ENCODE results near the gene TIMP4. TPM values are rescaled to one million over a fixed set of nuclear protein-coding genes. Genes with fewer than 3 reads are reported as not detected.

Gene TIMP4
- total RNA-seq: not detected
- not detected for polyA plus RNA-seq

DNA sequence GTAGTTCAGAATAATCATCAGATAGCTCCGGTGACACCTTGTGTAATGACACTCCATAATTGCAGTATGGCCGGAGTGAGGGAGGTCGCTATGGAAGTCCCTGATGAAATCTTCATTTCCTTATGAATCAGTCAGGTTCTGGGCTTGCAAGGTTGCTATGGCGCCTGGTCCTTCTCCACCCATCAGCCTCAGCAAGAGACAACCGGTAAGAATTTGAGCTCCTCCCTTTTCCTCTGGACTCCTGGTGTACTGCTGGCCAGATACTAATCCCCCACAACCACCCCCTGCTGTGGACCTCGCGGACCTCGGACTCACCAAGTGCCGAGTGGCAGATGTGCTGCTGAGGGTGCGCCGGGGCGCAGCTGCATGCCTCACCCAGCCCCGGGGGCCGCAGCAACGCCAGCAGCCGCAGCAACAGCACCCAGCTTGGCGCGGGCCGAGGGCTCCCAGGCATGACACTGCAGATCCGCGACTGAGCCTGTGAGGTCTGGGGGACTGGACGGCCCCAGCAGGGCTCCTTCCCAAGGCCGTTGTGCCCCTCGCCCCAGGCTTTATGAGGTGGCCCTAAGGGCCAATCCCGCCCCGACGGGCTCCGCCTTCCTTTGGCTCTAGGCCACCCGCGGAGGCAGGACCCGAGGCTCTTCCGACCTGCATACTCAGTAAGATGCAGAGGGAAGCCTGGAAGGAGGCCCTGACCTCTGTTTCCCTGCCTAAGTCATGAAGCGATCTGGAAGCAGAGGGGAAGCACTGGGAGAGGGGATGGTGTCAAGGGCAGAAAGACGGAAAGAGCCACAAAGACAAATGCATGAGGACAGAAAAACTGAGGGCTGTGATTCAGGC, at the start of gene TIMP4:
TSS of gene TIMP4 (minus strand) at position 526 of the 840 bp plus-strand sequence. CDS start at position 454, 72 bp downstream.
- Histone ChIP-seq H3K4me1 (ENCODE audit: insufficient read depth, low read length) (no peaks in the 10 kb centered on the region), H3K27ac (ENCODE audit: low read depth, low read length) (no peak within 1 kb of the TSS), H3K4me3 (ENCODE audit: low read length) (no peak within 1 kb of the TSS), H3K9me3 (ENCODE audit: low read length) (no peaks in the 10 kb centered on the region), H3K36me3 (ENCODE audit: insufficient read depth, low read length) (no peaks in the 10 kb centered on the region), H3K27me3 (ENCODE audit: insufficient read depth, low read length, poor library complexity, severe bottlenecking) (no peaks in the 10 kb centered on the region)
- no peaks in the 10 kb centered on the region for H3K36me3 Mint-ChIP-seq
- ChIA-PET CTCF (no interaction called here), POLR2A (no interaction called here)
- no peak within 1 kb of the TSS for H3K4me3 Mint-ChIP-seq
- peaks cover 14 to 38% of the 10 kb centered on the region in 2 donors for H3K27me3 Mint-ChIP-seq
- no peak within 1 kb of the TSS for H3K27ac Mint-ChIP-seq
- no peaks in the 10 kb centered on the region for H3K9me3 Mint-ChIP-seq
- DNase-seq: no peak
- no peaks in the 10 kb centered on the region for H3K4me1 Mint-ChIP-seq

DNA sequence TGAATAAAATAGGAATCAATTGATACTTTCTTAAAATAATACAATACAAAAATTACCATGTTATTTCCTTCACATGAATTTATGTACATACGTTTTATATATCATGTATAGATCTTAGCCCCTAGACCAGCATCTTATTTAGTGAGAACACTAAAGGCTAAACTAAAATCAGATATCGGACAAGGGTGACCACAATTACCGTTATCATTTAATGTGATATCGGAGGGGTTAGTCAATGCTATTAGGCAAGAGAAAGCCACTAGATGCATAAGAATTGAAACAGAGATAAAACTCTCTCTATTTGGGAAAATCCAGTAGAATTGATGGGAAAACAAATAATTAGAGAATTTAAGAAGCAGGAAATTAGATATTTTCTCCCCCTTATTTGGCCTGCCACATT, 46.5 kb upstream of the TIMP4 start:
- H3K27me3 Mint-ChIP-seq: peaks cover 0 to 2% of the 10 kb centered on the region in 2 donors

DNA sequence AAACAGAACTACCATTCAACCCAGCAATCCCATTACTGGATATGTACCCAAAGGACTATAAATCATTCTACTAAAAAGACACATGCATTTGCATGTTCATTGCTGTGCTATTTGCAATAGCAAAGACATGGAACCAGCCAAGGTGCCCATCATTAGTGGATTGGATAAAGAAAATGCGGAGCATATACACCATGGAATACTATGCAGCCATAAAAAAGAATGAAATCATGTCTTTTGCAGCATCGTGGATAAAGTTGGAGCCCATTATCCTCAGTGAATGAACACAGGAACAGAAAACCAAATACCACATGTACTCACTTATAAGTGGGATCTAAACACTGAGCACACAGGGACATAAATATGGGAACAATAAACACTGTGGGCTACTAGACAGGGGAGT, 43.1 kb upstream of the TIMP4 start:
- no peak overlapping the region for H3K4me3 Mint-ChIP-seq
- H3K27ac ChIP-seq (ENCODE audit: low read depth, low read length): no peak overlapping the region
- no peaks in the 10 kb centered on the region for H3K9me3 Mint-ChIP-seq
- DNase-seq: no peak
- H3K27ac Mint-ChIP-seq: no peak overlapping the region
- peaks cover 0 to 4% of the 10 kb centered on the region in 2 donors for H3K27me3 Mint-ChIP-seq
- no peaks in the 10 kb centered on the region for H3K4me1 ChIP-seq (ENCODE audit: insufficient read depth, low read length)
- no peaks in the 10 kb centered on the region for H3K27me3 ChIP-seq (ENCODE audit: insufficient read depth, low read length, poor library complexity, severe bottlenecking)
- POLR2A ChIA-PET: no interaction called here
- no peaks in the 10 kb centered on the region for H3K4me1 Mint-ChIP-seq
- H3K36me3 ChIP-seq (ENCODE audit: insufficient read depth, low read length): no peaks in the 10 kb centered on the region
- CTCF ChIA-PET: no interaction called here
- H3K9me3 ChIP-seq (ENCODE audit: low read length): no peaks in the 10 kb centered on the region
- H3K36me3 Mint-ChIP-seq: no peaks in the 10 kb centered on the region
- H3K4me3 ChIP-seq (ENCODE audit: low read length): no peak overlapping the region

More for the DNA sequence above, 46.5 kb upstream of the TIMP4 start:
- CTCF ChIA-PET: no interaction called here
- no peaks in the 10 kb centered on the region for H3K9me3 Mint-ChIP-seq
- Histone ChIP-seq H3K4me1 (ENCODE audit: insufficient read depth, low read length) (no peaks in the 10 kb centered on the region), H3K27ac (ENCODE audit: low read depth, low read length) (no peak overlapping the region), H3K4me3 (ENCODE audit: low read length) (no peak overlapping the region), H3K36me3 (ENCODE audit: insufficient read depth, low read length) (no peaks in the 10 kb centered on the region), H3K9me3 (ENCODE audit: low read length) (no peaks in the 10 kb centered on the region), H3K27me3 (ENCODE audit: insufficient read depth, low read length, poor library complexity, severe bottlenecking) (no peaks in the 10 kb centered on the region)
- no peak overlapping the region for H3K4me3 Mint-ChIP-seq
- H3K27ac Mint-ChIP-seq: no peak overlapping the region
- DNase-seq: no peak
- H3K4me1 Mint-ChIP-seq: no peaks in the 10 kb centered on the region
- H3K36me3 Mint-ChIP-seq: peaks cover 0 to 1% (median 0%) of the 10 kb centered on the region in 3 donors
- POLR2A ChIA-PET: no interaction called here

DNA sequence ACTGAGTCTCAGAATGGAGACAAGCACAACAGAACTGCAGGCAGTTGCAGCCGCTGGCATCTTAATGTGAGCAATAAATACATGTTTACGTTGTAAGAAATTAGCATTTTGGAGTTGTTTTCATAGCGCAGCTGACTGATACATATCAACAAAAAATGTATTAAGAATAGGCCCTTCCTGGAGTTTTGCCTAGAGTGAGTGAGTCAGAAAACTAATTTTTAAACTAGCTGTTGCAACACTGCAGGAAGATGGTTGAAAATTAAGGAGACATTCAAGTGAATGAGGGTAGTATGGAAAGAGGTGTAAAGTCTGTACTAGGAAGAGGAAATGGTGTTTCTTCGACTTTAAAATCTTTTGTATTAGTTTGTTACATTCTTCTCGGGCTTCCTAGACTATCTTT, 39.6 kb upstream of the TIMP4 start:
- Histone ChIP-seq H3K4me3 (ENCODE audit: low read length) (no peak overlapping the region), H3K27me3 (ENCODE audit: insufficient read depth, low read length, poor library complexity, severe bottlenecking) (no peaks in the 10 kb centered on the region), H3K9me3 (ENCODE audit: low read length) (no peaks in the 10 kb centered on the region), H3K36me3 (ENCODE audit: insufficient read depth, low read length) (no peaks in the 10 kb centered on the region), H3K4me1 (ENCODE audit: insufficient read depth, low read length) (no peaks in the 10 kb centered on the region), H3K27ac (ENCODE audit: low read depth, low read length) (no peak overlapping the region)
- Mint-ChIP-seq H3K27ac (no peak overlapping the region), H3K36me3 (no peaks in the 10 kb centered on the region), H3K4me1 (no peaks in the 10 kb centered on the region), H3K27me3 (peaks cover 0 to 4% of the 10 kb centered on the region in 2 donors), H3K9me3 (no peaks in the 10 kb centered on the region), H3K4me3 (no peak overlapping the region)
- CTCF ChIA-PET: no interaction called here
- POLR2A ChIA-PET: no interaction called here
- DNase-seq: no peak

DNA sequence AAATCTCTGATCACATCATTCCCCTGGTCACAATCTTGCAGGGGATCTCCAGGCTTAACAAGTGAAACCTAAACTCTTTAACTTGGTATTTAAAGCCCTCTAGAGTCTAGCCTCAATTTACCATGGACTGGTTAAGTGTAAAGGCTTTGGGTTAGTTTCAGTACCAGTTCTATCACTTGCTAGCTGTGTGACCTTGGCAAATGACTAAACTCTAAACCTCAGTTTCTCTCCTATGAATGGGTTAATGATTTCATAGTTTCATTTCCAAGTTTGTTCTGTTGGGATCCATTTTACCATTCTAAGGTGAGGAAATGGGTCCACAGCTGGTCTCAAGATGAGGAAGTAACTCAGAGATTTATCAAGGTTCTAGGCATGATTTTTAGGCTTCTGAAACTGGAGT, 38.8 kb upstream of the TIMP4 start:
- Mint-ChIP-seq H3K27me3 (peaks cover 0 to 4% of the 10 kb centered on the region in 2 donors), H3K36me3 (no peaks in the 10 kb centered on the region), H3K4me1 (no peaks in the 10 kb centered on the region), H3K4me3 (no peak overlapping the region), H3K9me3 (no peaks in the 10 kb centered on the region), H3K27ac (no peak overlapping the region)
- CTCF ChIA-PET: no interaction called here
- Histone ChIP-seq H3K27me3 (ENCODE audit: insufficient read depth, low read length, poor library complexity, severe bottlenecking) (no peaks in the 10 kb centered on the region), H3K4me3 (ENCODE audit: low read length) (no peak overlapping the region), H3K4me1 (ENCODE audit: insufficient read depth, low read length) (no peaks in the 10 kb centered on the region), H3K36me3 (ENCODE audit: insufficient read depth, low read length) (no peaks in the 10 kb centered on the region), H3K9me3 (ENCODE audit: low read length) (no peaks in the 10 kb centered on the region), H3K27ac (ENCODE audit: low read depth, low read length) (no peak overlapping the region)
- POLR2A ChIA-PET: no interaction called here
- no peak for DNase-seq

DNA sequence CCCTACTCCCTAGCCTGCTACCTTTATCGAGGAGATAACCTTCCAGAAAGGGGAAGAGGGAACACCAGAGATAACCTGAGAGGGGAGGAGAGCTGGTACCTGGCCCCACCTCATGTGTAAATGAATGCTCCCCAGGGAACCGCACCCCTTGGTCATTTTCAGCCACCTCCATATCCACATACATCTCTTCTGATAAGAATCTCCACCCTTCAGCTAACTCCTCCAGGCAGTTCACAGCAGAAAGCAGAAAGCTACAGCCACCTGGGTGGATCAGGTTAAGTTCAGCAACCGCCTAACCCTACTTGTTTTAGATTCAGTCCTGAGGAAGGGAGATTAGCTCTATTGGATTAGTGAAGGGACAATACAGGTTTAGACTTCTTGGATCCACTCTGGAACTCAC, 38.0 kb upstream of the TIMP4 start:
- no peaks in the 10 kb centered on the region for H3K4me1 Mint-ChIP-seq
- no peaks in the 10 kb centered on the region for H3K9me3 Mint-ChIP-seq
- DNase-seq: no peak
- H3K4me3 Mint-ChIP-seq: no peak overlapping the region
- H3K27ac Mint-ChIP-seq: no peak overlapping the region
- CTCF ChIA-PET: no interaction called here
- no peaks in the 10 kb centered on the region for H3K36me3 Mint-ChIP-seq
- peaks cover 0 to 4% of the 10 kb centered on the region in 2 donors for H3K27me3 Mint-ChIP-seq
- H3K27me3 ChIP-seq (ENCODE audit: insufficient read depth, low read length, poor library complexity, severe bottlenecking): no peaks in the 10 kb centered on the region
- no peak overlapping the region for H3K27ac ChIP-seq (ENCODE audit: low read depth, low read length)
- H3K4me3 ChIP-seq (ENCODE audit: low read length): no peak overlapping the region
- H3K9me3 ChIP-seq (ENCODE audit: low read length): no peaks in the 10 kb centered on the region
- H3K36me3 ChIP-seq (ENCODE audit: insufficient read depth, low read length): no peaks in the 10 kb centered on the region
- no peaks in the 10 kb centered on the region for H3K4me1 ChIP-seq (ENCODE audit: insufficient read depth, low read length)
- POLR2A ChIA-PET: no interaction called here

DNA sequence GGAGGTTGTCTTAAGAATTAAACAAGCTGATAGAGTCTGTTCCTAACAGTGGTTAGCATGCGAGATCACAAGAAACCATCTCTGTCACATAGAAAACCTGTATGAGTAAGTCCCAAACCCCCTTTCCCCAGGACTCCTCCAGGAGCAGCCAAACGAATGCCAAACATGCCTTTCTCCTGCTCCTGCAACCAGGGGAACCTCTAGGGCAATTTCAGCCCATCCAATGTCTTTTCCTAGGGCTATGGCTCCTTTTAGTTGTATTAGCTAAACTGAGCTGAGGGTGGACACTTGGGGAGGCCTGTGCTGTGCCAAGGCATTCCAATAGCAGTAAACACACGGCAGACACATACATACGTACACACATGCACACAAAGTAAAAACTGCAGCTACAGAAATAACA, 36.5 kb upstream of the TIMP4 start:
- no peaks in the 10 kb centered on the region for H3K9me3 Mint-ChIP-seq
- no peaks in the 10 kb centered on the region for H3K36me3 ChIP-seq (ENCODE audit: insufficient read depth, low read length)
- no peak overlapping the region for H3K4me3 ChIP-seq (ENCODE audit: low read length)
- ChIA-PET CTCF (no interaction called here), POLR2A (no interaction called here)
- H3K36me3 Mint-ChIP-seq: no peaks in the 10 kb centered on the region
- DNase-seq: no peak
- peaks cover 2 to 3% of the 10 kb centered on the region in 2 donors for H3K27me3 Mint-ChIP-seq
- no peaks in the 10 kb centered on the region for H3K27me3 ChIP-seq (ENCODE audit: insufficient read depth, low read length, poor library complexity, severe bottlenecking)
- H3K4me1 Mint-ChIP-seq: no peaks in the 10 kb centered on the region
- H3K27ac Mint-ChIP-seq: no peak overlapping the region
- no peak overlapping the region for H3K4me3 Mint-ChIP-seq
- H3K27ac ChIP-seq (ENCODE audit: low read depth, low read length): no peak overlapping the region
- H3K4me1 ChIP-seq (ENCODE audit: insufficient read depth, low read length): no peaks in the 10 kb centered on the region
- H3K9me3 ChIP-seq (ENCODE audit: low read length): no peaks in the 10 kb centered on the region

DNA sequence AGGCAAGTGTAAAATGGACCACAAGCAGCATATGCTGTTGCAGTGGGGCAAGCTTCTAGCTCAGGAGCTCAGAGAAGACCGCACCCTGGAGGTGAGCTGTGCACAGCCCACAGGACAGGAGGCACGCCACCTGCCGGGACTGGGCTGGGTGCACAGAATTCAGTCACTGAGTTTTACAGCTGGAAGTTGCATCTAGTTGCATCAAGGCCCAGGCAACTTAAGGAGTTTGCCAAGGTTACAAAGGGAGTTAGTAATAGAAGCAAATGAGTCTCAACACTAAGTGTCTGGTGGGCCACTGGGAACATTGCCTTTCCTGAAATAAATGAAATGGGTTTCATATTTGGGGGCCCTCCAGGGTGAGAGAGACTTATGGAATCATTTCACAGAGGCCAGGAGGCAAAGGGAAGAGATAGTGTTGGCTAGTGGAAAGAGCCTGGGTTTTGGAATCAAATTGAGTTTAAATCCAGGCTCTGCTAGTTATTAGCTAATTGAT, 36.0 kb upstream of the TIMP4 start:
- no peaks in the 10 kb centered on the region for H3K4me1 Mint-ChIP-seq
- H3K27ac ChIP-seq (ENCODE audit: low read depth, low read length): no peak overlapping the region
- POLR2A ChIA-PET: no interaction called here

More for the DNA sequence above, 36.0 kb upstream of the TIMP4 start:
- Histone ChIP-seq H3K9me3 (ENCODE audit: low read length) (no peaks in the 10 kb centered on the region), H3K4me3 (ENCODE audit: low read length) (no peak overlapping the region), H3K27me3 (ENCODE audit: insufficient read depth, low read length, poor library complexity, severe bottlenecking) (no peaks in the 10 kb centered on the region), H3K36me3 (ENCODE audit: insufficient read depth, low read length) (no peaks in the 10 kb centered on the region), H3K4me1 (ENCODE audit: insufficient read depth, low read length) (no peaks in the 10 kb centered on the region)
- no peaks in the 10 kb centered on the region for H3K9me3 Mint-ChIP-seq
- H3K4me3 Mint-ChIP-seq: no peak overlapping the region
- CTCF ChIA-PET: no interaction called here
- no peak for DNase-seq
- H3K27me3 Mint-ChIP-seq: peaks cover 1 to 4% of the 10 kb centered on the region in 2 donors
- no peak overlapping the region for H3K27ac Mint-ChIP-seq
- no peaks in the 10 kb centered on the region for H3K36me3 Mint-ChIP-seq
